Erythroblast (primary cell): ENCODE results near the gene KLK3.
"Not testable (repeated sequence)": the region's sequence is repeated elsewhere in the genome, so short reads cannot be mapped to it uniquely, and the experiment has no call there.

Experiments used
- GATA1 ChIP-seq: IDR thresholded peaks from 2 replicates; pipeline ENCODE4 v1.6.1; 2011; ENCODE audit warnings: low read depth, mild to moderate bottlenecking, control low read depth, low read length, moderate library complexity
- POLR2A ChIP-seq: IDR thresholded peaks from 2 replicates; pipeline ENCODE4 v1.6.1; 2011; ENCODE audit warnings: mild to moderate bottlenecking, low read length

- not testable (repeated sequence) for TF ChIP-seq POLR2A, GATA1
Observed at GRCh38 chr19:50896089-50896590, 41.4 kb downstream of the KLK3 start.
